SK-N-SH (cell line): Measurements from ENCODE around the gene CEACAM19. TPM values are rescaled to one million over a fixed set of nuclear protein-coding genes. Genes with fewer than 3 reads are reported as not detected.
"Not testable (repeated sequence)": the region's sequence is repeated elsewhere in the genome, so short reads cannot be mapped to it uniquely, and the experiment has no call there.

Source experiments
- CTCF ChIA-PET: fragments of 300-600, 350-600 bp; formaldehyde crosslinking; extraction: SDS; loops from one replicate; lab custom pipeline; 2021; lab: Yijun Ruan, JAX
- POLR2A ChIA-PET: fragments of 350-600 bp; sonication (Branson Sonifier 250); formaldehyde crosslinking; extraction: SDS; loops from one replicate; lab custom pipeline; 2020; ENCODE audit warnings: antibody characterized with exemption, inconsistent platforms; lab: Yijun Ruan, JAX
- DNase-seq: peaks from one replicate; pipeline ENCODE4 v3.0.0; 2012
- H2AFZ ChIP-seq: fragments of 200-600 bp; sonication (generic); 2 replicates; pipeline ENCODE4 v1.8.1; 2016; ENCODE audit warnings: antibody characterized with exemption, mild to moderate bottlenecking, low read depth
- H3F3A ChIP-seq: fragments of 200-600 bp; sonication (generic); replicated peaks from 2 replicates; pipeline ENCODE3; 2016; ENCODE audit warnings: antibody characterized with exemption, mild to moderate bottlenecking; ENCODE audit not compliant: insufficient read depth
- H3K27ac ChIP-seq, 2 experiments: fragments of 200-500 bp in 1 of 2; fragments of 200-600 bp in 1 of 2; sonication (Bioruptor generic) in 1 of 2; sonication (generic), shearing (Covaris generic) in 1 of 2; 2 replicates each; pipeline versions ENCODE4 v1.5.1 to v1.6.1; 2014 to 2016; ENCODE audit warnings: low read depth in 2 of 2, inconsistent platforms in 1 of 2, low read length in 1 of 2, mild to moderate bottlenecking in 1 of 2, mixed read lengths in 1 of 2
- H3K27me3 ChIP-seq: fragments of 200-600 bp; sonication (generic), shearing (Covaris generic); 2 replicates; pipeline ENCODE4 v1.6.1; 2016; ENCODE audit warnings: mixed run types; ENCODE audit not compliant: insufficient read depth
- H3K36me3 ChIP-seq, 2 experiments: fragments of 200-500 bp in 1 of 2; fragments of 200-600 bp in 1 of 2; sonication (Bioruptor generic) in 1 of 2; sonication (generic) in 1 of 2; replicated peaks in 1 of 2; 2 replicates each; pipeline versions ENCODE3 to v1.5.1; 2014 to 2016; ENCODE audit warnings: low read length in 1 of 2, mild to moderate bottlenecking in 1 of 2; ENCODE audit not compliant: insufficient read depth in 2 of 2, control insufficient read depth in 1 of 2
- H3K4me1 ChIP-seq, 2 experiments: fragments of 200-500 bp in 1 of 2; fragments of 200-600 bp in 1 of 2; sonication (Bioruptor generic) in 1 of 2; sonication (generic), shearing (Covaris generic) in 1 of 2; 2 replicates each; pipeline versions ENCODE4 v1.5.1 to v1.6.1; 2014 to 2016; ENCODE audit warnings: low read depth in 1 of 2, low read length in 1 of 2, mixed run types in 1 of 2; ENCODE audit not compliant: insufficient read depth in 2 of 2, control insufficient read depth in 1 of 2
- H3K4me2 ChIP-seq: fragments of 200-600 bp; sonication (generic), shearing (Covaris generic); 2 replicates; pipeline ENCODE4 v1.6.1; 2017; ENCODE audit warnings: mixed run types
- H3K4me3 ChIP-seq, 2 experiments: fragments of 200-500 bp in 1 of 2; fragments of 200-600 bp in 1 of 2; sonication (Bioruptor generic) in 1 of 2; sonication (generic), shearing (Covaris generic) in 1 of 2; 2 replicates each; pipeline versions ENCODE4 v1.5.1 to v1.8.1; 2014 to 2016; ENCODE audit warnings: low read depth in 2 of 2, inconsistent platforms in 1 of 2, low read length in 1 of 2, mild to moderate bottlenecking in 1 of 2, mixed read lengths in 1 of 2, moderate library complexity in 1 of 2
- H3K79me2 ChIP-seq: fragments of 200-600 bp; sonication (generic); 2 replicates; pipeline ENCODE4 v1.8.1; 2017; ENCODE audit warnings: mild to moderate bottlenecking; ENCODE audit not compliant: insufficient read depth
- H3K9ac ChIP-seq: fragments of 200-600 bp; sonication (generic); 2 replicates; pipeline ENCODE4 v1.6.1; 2017; ENCODE audit warnings: mixed run types
- H3K9me2 ChIP-seq: fragments of 200-600 bp; sonication (generic); 2 replicates; pipeline ENCODE4 v1.6.1; 2017; ENCODE audit warnings: mixed run types
- H3K9me3 ChIP-seq: fragments of 200-600 bp; sonication (generic); 2 replicates; pipeline ENCODE4 v1.6.1; 2017; ENCODE audit warnings: mixed run types, mild to moderate bottlenecking, moderate library complexity
- H4K20me1 ChIP-seq: fragments of 200-600 bp; sonication (generic); 2 replicates; pipeline ENCODE4 v1.6.1; 2017; ENCODE audit warnings: mild to moderate bottlenecking, mixed run types; ENCODE audit not compliant: insufficient read depth
- FOSL2 ChIP-seq: IDR thresholded peaks from 2 replicates; pipeline ENCODE4 v1.4.0; 2012; ENCODE audit warnings: low read depth, mild to moderate bottlenecking, moderate library complexity, borderline replicate concordance
- FOXJ3 ChIP-seq: sonication (generic); formaldehyde crosslinking; IDR thresholded peaks from 2 replicates; pipeline ENCODE4 v1.5.1; 2020; ENCODE audit warnings: mild to moderate bottlenecking, missing genetic modification reagents
- RXRA ChIP-seq: IDR thresholded peaks from 2 replicates; pipeline ENCODE4 v1.4.0; 2012; ENCODE audit warnings: low read depth, mild to moderate bottlenecking, borderline replicate concordance
- TEAD4 ChIP-seq: IDR thresholded peaks from 2 replicates; pipeline ENCODE4 v1.4.0; 2012; ENCODE audit warnings: mild to moderate bottlenecking, borderline replicate concordance; ENCODE audit not compliant: insufficient read depth
- WGBS: methylation state at CpG from one replicate; pipeline ENCODE4 v1.1.6; 2017; ENCODE audit warnings: low lambda C conversion rate; 5-methylcytosine and 5-hydroxymethylcytosine counted together
- polyA plus RNA-seq, 3 experiments: library from polyadenylated mRNA; depleted of rRNA; stranded (reverse); fragments of >200 nt; gene quantifications; 2 replicates each; pipeline ENCODE4 v1.2.3, GENCODE V29; 2012
- TF ChIP-seq, protein P1 (sequence below): fragments of 200-600 bp; sonication (generic); IDR thresholded peaks from 2 replicates; pipeline ENCODE4 v1.6.1; 2017; ENCODE audit warnings: antibody characterized with exemption, mild to moderate bottlenecking, moderate library complexity
- TF ChIP-seq, protein P2 (sequence below): IDR thresholded peaks from 2 replicates; pipeline ENCODE4 v1.6.1; 2012; ENCODE audit warnings: mild to moderate bottlenecking, low read depth, low read length, moderate library complexity

Gene CEACAM19
- polyA plus RNA-seq, 1 of the 3 experiments (the other 2 are of a cell fraction): 2.0 TPM

DNA sequence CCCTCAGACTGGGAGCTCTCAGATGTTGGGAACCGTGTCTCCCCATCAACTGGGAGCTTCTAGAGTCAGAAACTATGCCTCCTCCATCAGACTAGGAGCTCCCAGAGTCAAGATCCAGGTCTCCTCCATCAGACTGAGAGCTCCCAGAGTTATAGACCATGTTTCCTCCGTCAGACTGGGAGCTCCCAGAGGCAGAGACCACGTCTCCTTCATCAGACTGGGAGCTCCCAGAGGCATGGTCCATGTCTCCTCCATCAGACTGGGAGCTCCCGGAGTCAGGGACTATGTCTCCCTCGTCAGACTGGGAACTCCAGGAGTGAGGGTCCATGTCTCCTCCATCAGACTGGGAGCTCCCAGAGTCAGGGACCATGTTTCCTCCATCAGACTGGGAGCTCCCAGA lies 37.7 kb downstream of the CEACAM19 start:
- Histone ChIP-seq H3K36me3 (no peaks in the 10 kb centered on the region), H3K79me2 (no peaks in the 10 kb centered on the region), H3K9me3 (no peaks in the 10 kb centered on the region), H3K4me2 (no peak overlapping the region), H2AFZ (no peak overlapping the region), H3K9ac (no peak overlapping the region), H3K27ac (no peak overlapping the region), H3K9me2 (no peaks in the 10 kb centered on the region), H4K20me1 (no peaks in the 10 kb centered on the region), H3K27me3 (no peaks in the 10 kb centered on the region), H3K4me3 (no peak overlapping the region), H3K4me1 (no peaks in the 10 kb centered on the region), H3F3A (peaks cover 12% of the 10 kb centered on the region)
- CTCF ChIA-PET: interaction anchor here (0.7 to 3.7 kb wide), 5 partner anchors 15 to 75 kb away, joined by 3 to 20 read pairs (median 6); no protein-coding TSS in a partner anchor
- 7% methylated on average over 4 of the region's 5 CpGs for WGBS
- POLR2A ChIA-PET: interaction anchor here (0.6 kb wide), 1 partner anchor 120 kb away, joined by 3 read pairs; no protein-coding TSS in a partner anchor
- DNase-seq: no peak
- TF ChIP-seq, protein P1, sequence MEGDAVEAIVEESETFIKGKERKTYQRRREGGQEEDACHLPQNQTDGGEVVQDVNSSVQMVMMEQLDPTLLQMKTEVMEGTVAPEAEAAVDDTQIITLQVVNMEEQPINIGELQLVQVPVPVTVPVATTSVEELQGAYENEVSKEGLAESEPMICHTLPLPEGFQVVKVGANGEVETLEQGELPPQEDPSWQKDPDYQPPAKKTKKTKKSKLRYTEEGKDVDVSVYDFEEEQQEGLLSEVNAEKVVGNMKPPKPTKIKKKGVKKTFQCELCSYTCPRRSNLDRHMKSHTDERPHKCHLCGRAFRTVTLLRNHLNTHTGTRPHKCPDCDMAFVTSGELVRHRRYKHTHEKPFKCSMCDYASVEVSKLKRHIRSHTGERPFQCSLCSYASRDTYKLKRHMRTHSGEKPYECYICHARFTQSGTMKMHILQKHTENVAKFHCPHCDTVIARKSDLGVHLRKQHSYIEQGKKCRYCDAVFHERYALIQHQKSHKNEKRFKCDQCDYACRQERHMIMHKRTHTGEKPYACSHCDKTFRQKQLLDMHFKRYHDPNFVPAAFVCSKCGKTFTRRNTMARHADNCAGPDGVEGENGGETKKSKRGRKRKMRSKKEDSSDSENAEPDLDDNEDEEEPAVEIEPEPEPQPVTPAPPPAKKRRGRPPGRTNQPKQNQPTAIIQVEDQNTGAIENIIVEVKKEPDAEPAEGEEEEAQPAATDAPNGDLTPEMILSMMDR: no peak
- TF ChIP-seq, protein P2, sequence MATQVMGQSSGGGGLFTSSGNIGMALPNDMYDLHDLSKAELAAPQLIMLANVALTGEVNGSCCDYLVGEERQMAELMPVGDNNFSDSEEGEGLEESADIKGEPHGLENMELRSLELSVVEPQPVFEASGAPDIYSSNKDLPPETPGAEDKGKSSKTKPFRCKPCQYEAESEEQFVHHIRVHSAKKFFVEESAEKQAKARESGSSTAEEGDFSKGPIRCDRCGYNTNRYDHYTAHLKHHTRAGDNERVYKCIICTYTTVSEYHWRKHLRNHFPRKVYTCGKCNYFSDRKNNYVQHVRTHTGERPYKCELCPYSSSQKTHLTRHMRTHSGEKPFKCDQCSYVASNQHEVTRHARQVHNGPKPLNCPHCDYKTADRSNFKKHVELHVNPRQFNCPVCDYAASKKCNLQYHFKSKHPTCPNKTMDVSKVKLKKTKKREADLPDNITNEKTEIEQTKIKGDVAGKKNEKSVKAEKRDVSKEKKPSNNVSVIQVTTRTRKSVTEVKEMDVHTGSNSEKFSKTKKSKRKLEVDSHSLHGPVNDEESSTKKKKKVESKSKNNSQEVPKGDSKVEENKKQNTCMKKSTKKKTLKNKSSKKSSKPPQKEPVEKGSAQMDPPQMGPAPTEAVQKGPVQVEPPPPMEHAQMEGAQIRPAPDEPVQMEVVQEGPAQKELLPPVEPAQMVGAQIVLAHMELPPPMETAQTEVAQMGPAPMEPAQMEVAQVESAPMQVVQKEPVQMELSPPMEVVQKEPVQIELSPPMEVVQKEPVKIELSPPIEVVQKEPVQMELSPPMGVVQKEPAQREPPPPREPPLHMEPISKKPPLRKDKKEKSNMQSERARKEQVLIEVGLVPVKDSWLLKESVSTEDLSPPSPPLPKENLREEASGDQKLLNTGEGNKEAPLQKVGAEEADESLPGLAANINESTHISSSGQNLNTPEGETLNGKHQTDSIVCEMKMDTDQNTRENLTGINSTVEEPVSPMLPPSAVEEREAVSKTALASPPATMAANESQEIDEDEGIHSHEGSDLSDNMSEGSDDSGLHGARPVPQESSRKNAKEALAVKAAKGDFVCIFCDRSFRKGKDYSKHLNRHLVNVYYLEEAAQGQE: no peak
- TF ChIP-seq TEAD4 (no peak), FOSL2 (no peak), RXRA (no peak), FOXJ3 (CRISPR knock-in tag) (no peak)

DNA sequence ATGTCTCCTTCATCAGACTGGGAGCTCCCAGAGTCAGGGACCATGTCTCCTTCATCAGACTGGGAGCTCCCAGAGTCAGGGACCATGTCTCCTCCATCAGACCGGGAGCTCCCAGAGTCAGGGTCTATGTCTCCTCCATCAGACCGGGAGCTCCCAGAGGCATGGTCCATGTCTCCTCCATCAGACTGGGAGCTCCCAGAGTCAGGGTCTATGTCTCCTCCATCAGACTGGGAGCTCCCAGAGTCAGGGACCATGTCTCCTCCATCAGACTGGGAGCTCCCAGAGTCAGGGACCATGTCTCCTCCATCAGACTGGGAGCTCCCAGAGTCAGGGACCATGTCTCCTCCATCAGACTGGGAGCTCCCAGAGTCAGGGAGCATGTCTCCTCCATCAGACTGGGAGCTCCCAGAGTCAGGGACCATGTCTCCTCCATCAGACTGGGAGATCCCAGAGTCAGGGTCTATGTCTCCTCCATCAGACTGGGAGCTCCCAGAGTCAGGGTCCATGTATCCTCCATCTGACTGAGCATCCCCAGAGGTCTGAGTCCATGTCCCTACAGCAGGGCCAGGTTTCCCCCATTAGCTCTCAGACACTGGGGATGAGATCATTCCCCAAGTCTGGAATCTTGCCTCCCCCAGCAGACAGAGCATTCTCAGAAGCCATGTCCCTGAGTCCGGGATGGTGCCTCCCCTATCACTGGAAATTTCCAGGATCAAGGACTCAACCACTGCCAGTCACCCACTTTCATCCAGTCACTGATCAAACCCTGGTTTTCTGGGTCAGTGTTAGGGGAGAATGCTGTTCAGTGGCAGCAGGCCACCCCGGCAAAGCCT lies 38.4 kb downstream of the CEACAM19 start:
- CTCF ChIA-PET: interaction anchor here (0.7 to 3.7 kb wide), 7 partner anchors 14 to 75 kb away, joined by 3 to 20 read pairs (median 5); no protein-coding TSS in a partner anchor

More for the DNA sequence above, 38.4 kb downstream of the CEACAM19 start:
- H3F3A ChIP-seq: peaks cover 12% of the 10 kb centered on the region
- not testable (repeated sequence) for H3K9me3 ChIP-seq, H3K27ac ChIP-seq, H3K4me2 ChIP-seq, H3K79me2 ChIP-seq, H3K9ac ChIP-seq, H3K27me3 ChIP-seq, DNase-seq, H3K4me1 ChIP-seq, H4K20me1 ChIP-seq, H3K4me3 ChIP-seq, H3K36me3 ChIP-seq, H2AFZ ChIP-seq, H3K9me2 ChIP-seq
- 50% methylated on average over 3 of the region's 4 CpGs for WGBS
- POLR2A ChIA-PET: interaction anchor here (0.6 kb wide), 1 partner anchor 119 kb away, joined by 3 read pairs; no protein-coding TSS in a partner anchor
